ENCODE data around the gene ASIC2. TPM values are rescaled to one million over a fixed set of nuclear protein-coding genes. Genes with fewer than 3 reads are reported as not detected.
"Not testable (repeated sequence)": the region's sequence is repeated elsewhere in the genome, so short reads cannot be mapped to it uniquely, and the experiment has no call there.

Gene ASIC2
- total and polyA plus RNA-seq, 2 donors (not counting 1 experiment from before 2014, with no cell fraction given), result not detected

DNA sequence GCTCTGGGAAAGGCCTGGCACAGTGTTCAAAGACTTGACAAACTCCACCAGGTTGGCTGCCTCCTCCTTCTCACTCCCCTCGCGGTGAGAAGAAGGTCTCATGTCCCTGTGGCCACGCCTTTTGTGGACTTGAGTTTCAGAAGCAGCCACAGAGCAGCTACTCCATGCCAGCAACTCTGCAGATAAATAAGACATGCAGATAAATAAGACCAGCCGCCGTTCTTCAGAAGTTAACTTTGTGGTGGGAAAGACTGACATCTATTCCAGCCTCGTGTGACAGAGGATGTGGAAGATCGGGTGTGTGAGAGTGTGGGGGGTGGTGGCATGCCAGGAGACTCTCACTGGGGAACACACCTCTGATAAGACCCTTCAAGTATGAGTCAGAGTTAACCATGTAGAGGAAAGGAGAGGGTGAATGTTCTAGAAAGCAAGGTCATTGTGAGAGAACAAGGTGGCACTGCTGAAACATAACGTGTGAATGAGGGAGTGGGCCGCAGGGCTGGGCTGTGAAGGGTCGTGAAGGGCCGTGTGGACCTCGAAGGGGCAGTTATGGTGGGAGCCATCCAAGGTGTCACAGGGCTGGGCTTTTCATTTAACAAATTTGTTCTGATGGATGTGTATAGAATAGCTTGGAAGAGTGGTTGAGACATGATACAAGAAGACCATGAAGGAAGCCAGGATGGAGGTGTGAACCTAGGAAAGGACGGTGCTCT is 300.6 kb downstream of the ASIC2 start:
- Histone ChIP-seq H4K20me1 (ENCODE audit: control insufficient read depth, insufficient read depth, low read length, poor library complexity, severe bottlenecking) (no peaks in the 10 kb centered on the region), H3K9ac (ENCODE audit: low read length) (no peak overlapping the region), H3K27me3 (replicated peaks in 1 of 4; ENCODE audit: control extremely low read depth in 1 of 4, control insufficient read depth in 3 of 4, insufficient read depth in 4 of 4, low read length in 3 of 4) (peaks cover 0 to under 1% (median 0%) of the 10 kb centered on the region in 4 experiments), H3K36me3 (replicated peaks in 1 of 2; ENCODE audit: control extremely low read depth in 1 of 2, control insufficient read depth in 1 of 2, extremely low read depth in 1 of 2, insufficient read depth in 2 of 2, low read length in 1 of 2) (no peaks in the 10 kb centered on the region), H2AFZ (ENCODE audit: insufficient read depth, low read depth, low read length, poor library complexity, severe bottlenecking) (no peak overlapping the region), H3K9me3 (ENCODE audit: control extremely low read depth in 1 of 3, control insufficient read depth in 2 of 3, insufficient read depth in 1 of 3, low read length in 2 of 3) (peaks cover 1 to 13% (median 10%) of the 10 kb centered on the region in 3 donors), H3K4me2 (replicated peaks; ENCODE audit: low read depth, low read length, poor library complexity, severe bottlenecking) (no peak overlapping the region), H3K79me2 (ENCODE audit: control insufficient read depth, insufficient read depth, low read length) (no peaks in the 10 kb centered on the region), H3K4me3 (ENCODE audit: control extremely low read depth in 1 of 5, extremely low read depth in 1 of 5, insufficient read depth in 1 of 5, low read depth in 2 of 5, low read length in 4 of 5) (no peak overlapping the region), H3K4me1 (ENCODE audit: control insufficient read depth in 2 of 2, insufficient read depth in 2 of 2, low read length in 2 of 2) (no peaks in the 10 kb centered on the region), H3K27ac (ENCODE audit: low read length in 2 of 2) (no peak overlapping the region)
- intact Hi-C loops (cut with micrococcal nuclease), result no loop called here
- H3K4me3 Mint-ChIP-seq, result no peak overlapping the region
- peaks cover 5% of the 10 kb centered on the region for H3K9me3 Mint-ChIP-seq (ENCODE audit: insufficient read depth)
- POLR2A ChIA-PET, result no interaction called here
- DNase-seq (no peak), ATAC-seq (ENCODE audit: low read depth) (no peak)
- CTCF ChIA-PET, result interaction anchor here (0.7 kb wide), 1 partner anchor 13 kb away, joined by 4 read pairs; no protein-coding TSS in a partner anchor
- H3K27me3 Mint-ChIP-seq, result peaks cover 18% of the 10 kb centered on the region
- TF ChIP-seq EZH2 (IDR thresholded peaks at IDR 0.05; ENCODE audit: borderline replicate concordance, insufficient read depth, low read depth, low read length, poor library complexity, severe bottlenecking), result no peak
- TF ChIP-seq, protein P1, sequence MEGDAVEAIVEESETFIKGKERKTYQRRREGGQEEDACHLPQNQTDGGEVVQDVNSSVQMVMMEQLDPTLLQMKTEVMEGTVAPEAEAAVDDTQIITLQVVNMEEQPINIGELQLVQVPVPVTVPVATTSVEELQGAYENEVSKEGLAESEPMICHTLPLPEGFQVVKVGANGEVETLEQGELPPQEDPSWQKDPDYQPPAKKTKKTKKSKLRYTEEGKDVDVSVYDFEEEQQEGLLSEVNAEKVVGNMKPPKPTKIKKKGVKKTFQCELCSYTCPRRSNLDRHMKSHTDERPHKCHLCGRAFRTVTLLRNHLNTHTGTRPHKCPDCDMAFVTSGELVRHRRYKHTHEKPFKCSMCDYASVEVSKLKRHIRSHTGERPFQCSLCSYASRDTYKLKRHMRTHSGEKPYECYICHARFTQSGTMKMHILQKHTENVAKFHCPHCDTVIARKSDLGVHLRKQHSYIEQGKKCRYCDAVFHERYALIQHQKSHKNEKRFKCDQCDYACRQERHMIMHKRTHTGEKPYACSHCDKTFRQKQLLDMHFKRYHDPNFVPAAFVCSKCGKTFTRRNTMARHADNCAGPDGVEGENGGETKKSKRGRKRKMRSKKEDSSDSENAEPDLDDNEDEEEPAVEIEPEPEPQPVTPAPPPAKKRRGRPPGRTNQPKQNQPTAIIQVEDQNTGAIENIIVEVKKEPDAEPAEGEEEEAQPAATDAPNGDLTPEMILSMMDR (IDR thresholded peaks at IDR 0.05), result no peak
- 90% methylated on average over 10 of the region's 13 CpGs for WGBS (ENCODE audit: insufficient coverage)
- H3K27ac Mint-ChIP-seq, result no peak overlapping the region
- no peaks in the 10 kb centered on the region for H3K4me1 Mint-ChIP-seq

DNA sequence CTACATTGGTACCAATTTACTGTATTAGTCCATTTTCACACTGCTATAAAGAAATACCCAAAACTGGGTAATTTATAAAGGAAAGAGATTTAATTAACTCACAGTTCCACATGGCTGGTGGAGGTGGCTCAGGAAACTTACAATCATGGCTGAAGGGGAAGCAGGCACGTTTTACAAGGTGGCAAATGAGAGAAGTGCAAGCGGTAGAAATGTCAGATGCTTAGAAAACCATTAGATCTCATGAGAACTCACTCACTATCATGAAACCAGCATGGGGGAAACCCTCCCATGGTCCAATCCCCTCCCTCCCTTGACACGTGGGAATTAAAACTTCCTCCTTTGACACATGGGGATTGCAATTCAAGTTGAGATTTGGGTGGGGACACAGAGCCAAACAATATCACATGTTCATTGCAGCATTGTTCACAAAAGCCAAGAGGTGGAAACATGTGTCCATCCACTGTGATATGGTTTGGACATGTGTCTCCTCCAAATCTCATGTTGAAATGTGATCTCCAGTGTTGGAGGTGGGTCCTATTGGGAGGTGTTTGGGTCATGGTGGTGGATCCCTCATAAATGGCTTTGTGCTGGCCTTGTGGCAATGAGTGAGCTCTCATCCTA is 304.5 kb downstream of the ASIC2 start:
- Mint-ChIP-seq H3K27me3 (peaks cover 7% of the 10 kb centered on the region), H3K4me3 (no peak overlapping the region), H3K4me1 (peaks cover 3% of the 10 kb centered on the region), H3K27ac (no peak overlapping the region), H3K9me3 (ENCODE audit: insufficient read depth) (peaks cover 5% of the 10 kb centered on the region)
- no peak for ATAC-seq (ENCODE audit: low read depth)
- CTCF ChIA-PET, result no interaction called here
- Histone ChIP-seq H3K9me3 (ENCODE audit: control extremely low read depth in 1 of 3, control insufficient read depth in 2 of 3, insufficient read depth in 1 of 3, low read length in 2 of 3) (peaks cover 1 to 23% (median 14%) of the 10 kb centered on the region in 3 donors), H3K27me3 (replicated peaks in 1 of 4; ENCODE audit: control extremely low read depth in 1 of 4, control insufficient read depth in 3 of 4, insufficient read depth in 4 of 4, low read length in 3 of 4) (no peaks in the 10 kb centered on the region), H2AFZ (ENCODE audit: insufficient read depth, low read depth, low read length, poor library complexity, severe bottlenecking) (no peak overlapping the region), H3K9ac (ENCODE audit: low read length) (no peak overlapping the region), H3K4me3 (ENCODE audit: control extremely low read depth in 1 of 5, extremely low read depth in 1 of 5, insufficient read depth in 1 of 5, low read depth in 2 of 5, low read length in 4 of 5) (no peak overlapping the region), H3K27ac (ENCODE audit: low read length in 2 of 2) (no peak overlapping the region), H4K20me1 (ENCODE audit: control insufficient read depth, insufficient read depth, low read length, poor library complexity, severe bottlenecking) (no peaks in the 10 kb centered on the region), H3K79me2 (ENCODE audit: control insufficient read depth, insufficient read depth, low read length) (no peaks in the 10 kb centered on the region), H3K4me2 (replicated peaks; ENCODE audit: low read depth, low read length, poor library complexity, severe bottlenecking) (no peak overlapping the region), H3K36me3 (replicated peaks in 1 of 2; ENCODE audit: control extremely low read depth in 1 of 2, control insufficient read depth in 1 of 2, extremely low read depth in 1 of 2, insufficient read depth in 2 of 2, low read length in 1 of 2) (no peaks in the 10 kb centered on the region), H3K4me1 (ENCODE audit: control insufficient read depth in 2 of 2, insufficient read depth in 2 of 2, low read length in 2 of 2) (no peaks in the 10 kb centered on the region)
- no CpG with 5 or more reads among the region's 3 CpGs for WGBS (ENCODE audit: insufficient coverage)
- POLR2A ChIA-PET, result no interaction called here
- TF ChIP-seq, protein P1 (IDR thresholded peaks at IDR 0.05), result no peak
- no peak for TF ChIP-seq EZH2 (IDR thresholded peaks at IDR 0.05; ENCODE audit: borderline replicate concordance, insufficient read depth, low read depth, low read length, poor library complexity, severe bottlenecking)
- DNase-seq, result no peak
- intact Hi-C loops (cut with micrococcal nuclease), result no loop called here

DNA sequence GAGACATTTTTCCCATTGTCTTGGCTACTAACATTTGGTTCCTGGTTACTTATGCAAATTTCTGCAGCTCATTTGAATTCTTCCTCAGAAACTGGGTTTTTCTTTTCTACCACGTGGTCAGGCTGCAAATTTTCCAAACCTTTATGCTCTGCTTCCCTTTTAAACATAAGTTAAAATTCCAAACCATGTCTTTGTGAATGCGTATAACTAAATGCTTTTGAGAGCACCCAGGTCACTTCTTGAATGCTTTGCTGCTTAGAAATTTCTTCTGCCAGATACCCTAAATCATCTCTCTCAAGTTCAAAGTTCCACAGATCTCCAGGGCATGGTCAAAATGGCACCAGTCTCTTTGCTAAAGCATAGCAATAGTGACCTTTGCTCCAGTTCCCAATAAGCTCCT is 305.2 kb downstream of the ASIC2 start:
- H3K36me3 ChIP-seq (replicated peaks in 1 of 2; ENCODE audit: control extremely low read depth in 1 of 2, control insufficient read depth in 1 of 2, extremely low read depth in 1 of 2, insufficient read depth in 2 of 2, low read length in 1 of 2); H3K27ac Mint-ChIP-seq; H3K4me3 ChIP-seq (ENCODE audit: control extremely low read depth in 1 of 5, extremely low read depth in 1 of 5, insufficient read depth in 1 of 5, low read depth in 2 of 5, low read length in 4 of 5); H3K27ac ChIP-seq (ENCODE audit: low read length in 2 of 2); H3K27me3 Mint-ChIP-seq; POLR2A ChIA-PET; H3K9ac ChIP-seq (ENCODE audit: low read length); DNase-seq; H3K9me3 Mint-ChIP-seq (ENCODE audit: insufficient read depth); H3K27me3 ChIP-seq (replicated peaks in 1 of 4; ENCODE audit: control extremely low read depth in 1 of 4, control insufficient read depth in 3 of 4, insufficient read depth in 4 of 4, low read length in 3 of 4); CTCF ChIA-PET; ATAC-seq (ENCODE audit: low read depth); H3K4me1 Mint-ChIP-seq; H3K4me3 Mint-ChIP-seq; H2AFZ ChIP-seq (ENCODE audit: insufficient read depth, low read depth, low read length, poor library complexity, severe bottlenecking); intact Hi-C loops (cut with micrococcal nuclease); H3K79me2 ChIP-seq (ENCODE audit: control insufficient read depth, insufficient read depth, low read length); H4K20me1 ChIP-seq (ENCODE audit: control insufficient read depth, insufficient read depth, low read length, poor library complexity, severe bottlenecking); H3K4me1 ChIP-seq (ENCODE audit: control insufficient read depth in 2 of 2, insufficient read depth in 2 of 2, low read length in 2 of 2); H3K4me2 ChIP-seq (replicated peaks; ENCODE audit: low read depth, low read length, poor library complexity, severe bottlenecking): not testable (repeated sequence)
- peaks cover 1 to 27% (median 14%) of the 10 kb centered on the region in 3 donors for H3K9me3 ChIP-seq (ENCODE audit: control extremely low read depth in 1 of 3, control insufficient read depth in 2 of 3, insufficient read depth in 1 of 3, low read length in 2 of 3)
- WGBS (ENCODE audit: insufficient coverage), result 56% methylated on average over 2 of the region's 2 CpGs
